ENCODE data around the gene POU2F1.

- no peak for TF ChIP-seq CTCF (IDR thresholded peaks at IDR 0.05)
- no peak for TF ChIP-seq POLR2A (IDR thresholded peaks at IDR 0.05)
Observed at GRCh38 chr1:167233373-167233772, 12.7 kb downstream of the POU2F1 start.

Measured in adrenal gland (tissue), 5 donors.